ENCODE results near the gene LMNTD1.

DNA sequence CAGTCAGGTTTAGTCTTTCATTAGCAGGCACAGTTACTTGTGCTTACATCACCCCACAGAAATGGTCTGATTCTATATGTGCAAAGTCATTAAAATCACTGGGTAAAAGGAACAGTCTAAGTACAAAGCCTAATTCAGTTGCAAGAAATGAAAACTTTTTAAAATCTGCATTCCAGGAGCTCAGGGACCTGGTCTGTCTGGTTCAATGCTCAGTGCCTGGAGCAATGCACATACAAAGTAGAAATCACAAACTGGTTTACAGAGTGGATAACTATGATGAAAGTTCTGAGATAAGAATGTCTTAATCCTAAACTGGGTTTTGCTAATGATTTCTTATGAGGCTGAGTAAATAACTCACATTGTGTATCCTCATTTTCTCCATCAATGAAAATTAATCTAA is 28.7 kb downstream of the LMNTD1 start:
- TF ChIP-seq EP300 (IDR thresholded peaks at IDR 0.05) (no peak), POLR2AphosphoS5 (IDR thresholded peaks at IDR 0.05) (no peak), POLR2A (IDR thresholded peaks at IDR 0.05) (no peak)
- TF ChIP-seq, protein P1, sequence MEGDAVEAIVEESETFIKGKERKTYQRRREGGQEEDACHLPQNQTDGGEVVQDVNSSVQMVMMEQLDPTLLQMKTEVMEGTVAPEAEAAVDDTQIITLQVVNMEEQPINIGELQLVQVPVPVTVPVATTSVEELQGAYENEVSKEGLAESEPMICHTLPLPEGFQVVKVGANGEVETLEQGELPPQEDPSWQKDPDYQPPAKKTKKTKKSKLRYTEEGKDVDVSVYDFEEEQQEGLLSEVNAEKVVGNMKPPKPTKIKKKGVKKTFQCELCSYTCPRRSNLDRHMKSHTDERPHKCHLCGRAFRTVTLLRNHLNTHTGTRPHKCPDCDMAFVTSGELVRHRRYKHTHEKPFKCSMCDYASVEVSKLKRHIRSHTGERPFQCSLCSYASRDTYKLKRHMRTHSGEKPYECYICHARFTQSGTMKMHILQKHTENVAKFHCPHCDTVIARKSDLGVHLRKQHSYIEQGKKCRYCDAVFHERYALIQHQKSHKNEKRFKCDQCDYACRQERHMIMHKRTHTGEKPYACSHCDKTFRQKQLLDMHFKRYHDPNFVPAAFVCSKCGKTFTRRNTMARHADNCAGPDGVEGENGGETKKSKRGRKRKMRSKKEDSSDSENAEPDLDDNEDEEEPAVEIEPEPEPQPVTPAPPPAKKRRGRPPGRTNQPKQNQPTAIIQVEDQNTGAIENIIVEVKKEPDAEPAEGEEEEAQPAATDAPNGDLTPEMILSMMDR (IDR thresholded peaks at IDR 0.05) = no peak

Measured in upper lobe of left lung (tissue), 4 donors.